GM12874 (cell line): ENCODE results near the gene MMAB.

Experiments
- CTCF ChIP-seq: IDR thresholded peaks from 2 replicates; pipeline ENCODE4 v1.5.1; 2011; ENCODE audit warnings: low read depth, mild to moderate bottlenecking, control low read depth, low read length, moderate library complexity; ENCODE audit not compliant: insufficient read depth

Gene MMAB

GRCh38 chr12:109563291-109564284 is 9.7 kb downstream of the MMAB start:
- TF ChIP-seq CTCF: no peak

- no peak for TF ChIP-seq CTCF
Measured at GRCh38 chr12:109562871-109563270, 10.4 kb downstream of the MMAB start.

- TF ChIP-seq CTCF: no peak
Measured at GRCh38 chr12:109561711-109562030, 11.6 kb downstream of the MMAB start.

- TF ChIP-seq CTCF: no peak
Measured at GRCh38 chr12:109560867-109561710, 12.2 kb downstream of the MMAB start.

GRCh38 chr12:109559601-109560000 is 13.7 kb downstream of the MMAB start:
- no peak for TF ChIP-seq CTCF

- no peak for TF ChIP-seq CTCF
Measured at GRCh38 chr12:109559200-109559505, 14.2 kb downstream of the MMAB start.

- no peak for TF ChIP-seq CTCF
Measured at GRCh38 chr12:109558374-109559199, 14.7 kb downstream of the MMAB start.
